ENCODE data around the gene GTPBP1. TPM values are rescaled to one million over a fixed set of nuclear protein-coding genes. Genes with fewer than 3 reads are reported as not detected.
A peak's percentile ranks its signal among the peaks of the same experiment; 100 is the strongest.

The GTPBP1 gene
- total RNA-seq, 2 experiments from 2014 or later, result 98.9 to 107 TPM

DNA sequence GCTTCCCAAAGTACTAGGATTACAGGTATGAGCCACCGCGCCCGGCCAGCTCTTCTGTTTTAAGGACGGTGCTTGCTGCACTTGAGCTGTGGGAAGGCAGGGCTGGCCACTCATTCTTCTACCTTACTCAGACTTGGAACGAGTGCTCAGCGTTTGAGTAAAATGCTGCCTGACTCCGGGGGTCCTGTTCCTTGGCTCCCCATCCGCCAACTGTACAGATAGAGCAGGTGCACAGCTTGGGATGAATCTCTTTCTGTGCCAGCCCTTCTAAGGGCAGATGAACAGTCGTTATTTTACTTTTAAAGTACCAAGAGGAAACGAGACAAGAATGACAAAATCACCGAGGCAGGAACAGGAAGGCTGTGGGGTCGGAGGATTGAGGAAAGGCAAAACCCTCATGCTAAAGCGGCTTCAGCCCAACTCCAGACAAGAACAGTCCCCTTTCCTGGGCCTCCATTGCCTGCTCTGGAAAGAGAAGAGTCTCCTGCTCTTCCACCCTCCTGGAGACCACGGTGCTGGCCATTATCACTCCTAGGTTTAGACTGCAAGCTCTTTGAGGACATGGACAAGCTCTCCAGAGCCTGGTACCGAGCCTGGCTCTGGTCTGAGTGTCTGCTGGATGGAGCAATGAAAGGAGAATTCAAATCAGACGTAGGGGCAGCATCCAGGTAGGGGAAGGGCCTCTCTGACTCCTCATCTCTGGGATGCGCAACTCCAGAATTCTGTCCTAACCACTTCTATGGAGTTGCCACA, 51.1 kb downstream of the GTPBP1 start:
- H3K4me3 Mint-ChIP-seq, result peak overlapping the region; percentile 77
- peak overlapping the region; percentile 88 for H3K27ac Mint-ChIP-seq
- no peaks in the 10 kb centered on the region for H3K9me3 Mint-ChIP-seq
- peak; percentile 70 for DNase-seq
- CTCF ChIA-PET, result interaction anchor here (1.2 to 4.1 kb wide), 4 partner anchors 10 to 24 kb away, joined by 3 to 23 read pairs (median 10); no protein-coding TSS in a partner anchor
- H3K36me3 Mint-ChIP-seq (ENCODE audit: low read depth), result peaks cover 11% of the 10 kb centered on the region
- no peaks in the 10 kb centered on the region for H3K27me3 Mint-ChIP-seq (ENCODE audit: low read depth)
- intact Hi-C loops (cut with micrococcal nuclease), result loop anchor here (5.0 to 10.0 kb wide), 5 partner anchors 85 to 575 kb away; partner anchors contain the start of genes MAFF, NPTXR, PLA2G6 and RPL3
- peaks cover 44% of the 10 kb centered on the region for H3K4me1 Mint-ChIP-seq (ENCODE audit: low read depth)

- H3K4me3 Mint-ChIP-seq, result peak overlapping the region; percentile 77
- H3K9me3 Mint-ChIP-seq, result no peaks in the 10 kb centered on the region
- intact Hi-C loops (cut with micrococcal nuclease), result loop anchor here (5.0 to 10.0 kb wide), 5 partner anchors 85 to 575 kb away; partner anchors contain the start of genes MAFF, NPTXR, PLA2G6 and RPL3
- H3K4me1 Mint-ChIP-seq (ENCODE audit: low read depth), result peaks cover 38% of the 10 kb centered on the region
- no peaks in the 10 kb centered on the region for H3K27me3 Mint-ChIP-seq (ENCODE audit: low read depth)
- CTCF ChIA-PET, result interaction anchor here (1.5 to 4.1 kb wide), 2 partner anchors 10 to 25 kb away, joined by 3 to 23 read pairs; no protein-coding TSS in a partner anchor
- peaks cover 6% of the 10 kb centered on the region for H3K36me3 Mint-ChIP-seq (ENCODE audit: low read depth)
- H3K27ac Mint-ChIP-seq, result no peak overlapping the region
- no peak for DNase-seq
These were observed 51.7 kb downstream of the GTPBP1 start for GRCh38 chr22:38757464-38757757.

GRCh38 chr22:38758276-38758945, 52.7 kb downstream of the GTPBP1 start:
- Mint-ChIP-seq H3K27ac (no peak overlapping the region), H3K4me3 (peak overlapping the region; percentile 25), H3K27me3 (ENCODE audit: low read depth) (no peaks in the 10 kb centered on the region), H3K36me3 (ENCODE audit: low read depth) (peaks cover under 1% of the 10 kb centered on the region), H3K9me3 (no peaks in the 10 kb centered on the region), H3K4me1 (ENCODE audit: low read depth) (peaks cover 31% of the 10 kb centered on the region)
- DNase-seq, result peak; percentile 91
- intact Hi-C loops (cut with micrococcal nuclease), result loop anchor here (2.0 to 10.0 kb wide), 6 partner anchors 84 to 576 kb away; partner anchors contain the start of genes MAFF, NPTXR, PLA2G6 and RPL3
- CTCF ChIA-PET, result interaction anchor here (0.6 to 4.1 kb wide), 5 partner anchors 9 to 216 kb away, joined by 3 to 23 read pairs (median 4); partner anchors contain the start of gene NPTXR

DNA sequence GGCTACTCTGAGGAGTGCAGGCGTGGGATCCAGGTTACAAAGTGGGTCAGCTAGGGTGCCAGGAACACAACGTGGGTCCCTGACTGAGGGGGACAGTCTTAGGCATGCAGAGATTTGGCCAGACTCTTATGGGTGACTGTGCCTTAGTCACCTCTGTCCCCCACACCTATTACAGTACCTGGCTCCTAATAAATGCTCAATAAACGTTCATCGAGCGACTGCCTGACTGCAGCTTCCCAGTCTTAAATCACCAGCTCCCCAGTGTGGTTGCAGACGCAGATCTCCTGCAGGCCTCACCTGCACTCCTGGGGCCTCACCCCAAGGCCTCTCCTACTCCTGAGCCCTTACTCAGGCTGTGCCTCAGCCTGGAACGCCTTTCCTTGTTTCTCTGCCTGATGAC, 53.3 kb downstream of the GTPBP1 start:
- H3K36me3 Mint-ChIP-seq (ENCODE audit: low read depth), result no peaks in the 10 kb centered on the region
- DNase-seq, result no peak
- no peaks in the 10 kb centered on the region for H3K9me3 Mint-ChIP-seq
- peaks cover 26% of the 10 kb centered on the region for H3K4me1 Mint-ChIP-seq (ENCODE audit: low read depth)
- intact Hi-C loops (cut with micrococcal nuclease), result loop anchor here (2.0 to 10.0 kb wide), 6 partner anchors 83 to 577 kb away; partner anchors contain the start of genes MAFF, NPTXR, PLA2G6 and RPL3
- H3K27me3 Mint-ChIP-seq (ENCODE audit: low read depth), result no peaks in the 10 kb centered on the region
- no peak overlapping the region for H3K4me3 Mint-ChIP-seq
- CTCF ChIA-PET, result interaction anchor here (0.7 to 4.1 kb wide), 4 partner anchors 9 to 84 kb away, joined by 3 to 23 read pairs (median 8); partner anchors contain the start of gene NPTXR
- H3K27ac Mint-ChIP-seq, result no peak overlapping the region

DNA sequence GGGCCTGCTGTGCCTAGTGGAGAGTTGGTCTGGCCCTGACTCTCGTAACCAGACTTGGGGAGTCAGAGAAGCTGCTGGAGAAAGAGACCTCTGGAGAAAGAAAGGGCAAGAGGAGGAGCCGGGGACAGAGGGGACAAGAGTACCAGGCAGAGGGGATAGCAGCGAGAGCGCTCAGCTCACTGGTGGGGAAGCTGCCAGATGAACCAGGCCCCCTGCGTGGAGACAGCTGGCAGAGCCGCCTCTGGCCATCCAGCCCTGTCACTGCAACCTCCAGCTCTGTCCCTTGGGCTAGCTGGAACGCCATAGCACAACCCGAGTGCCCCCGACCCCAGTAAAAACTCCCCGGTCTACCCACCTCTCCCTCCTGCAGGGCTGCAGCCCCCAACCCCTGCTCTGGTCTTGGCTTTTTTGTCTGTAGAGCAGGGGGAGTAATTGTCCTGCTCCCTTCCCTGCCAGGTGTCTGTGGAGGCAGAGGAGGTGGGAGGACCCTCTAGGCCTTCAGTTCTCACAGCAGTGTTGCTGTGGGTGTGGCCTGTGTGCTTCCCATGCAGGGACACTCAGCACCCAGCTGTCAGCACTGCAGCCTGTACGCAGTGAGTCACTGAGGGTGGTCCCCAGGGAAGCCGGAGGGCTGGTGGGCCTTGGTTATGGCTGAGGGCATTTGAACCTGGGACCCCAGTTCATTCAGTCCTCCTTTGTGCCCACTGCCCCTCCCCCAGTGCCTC, 54.9 kb downstream of the GTPBP1 start:
- H3K27ac Mint-ChIP-seq, result no peak overlapping the region
- no peak overlapping the region for H3K4me3 Mint-ChIP-seq
- no peaks in the 10 kb centered on the region for H3K9me3 Mint-ChIP-seq

DNA sequence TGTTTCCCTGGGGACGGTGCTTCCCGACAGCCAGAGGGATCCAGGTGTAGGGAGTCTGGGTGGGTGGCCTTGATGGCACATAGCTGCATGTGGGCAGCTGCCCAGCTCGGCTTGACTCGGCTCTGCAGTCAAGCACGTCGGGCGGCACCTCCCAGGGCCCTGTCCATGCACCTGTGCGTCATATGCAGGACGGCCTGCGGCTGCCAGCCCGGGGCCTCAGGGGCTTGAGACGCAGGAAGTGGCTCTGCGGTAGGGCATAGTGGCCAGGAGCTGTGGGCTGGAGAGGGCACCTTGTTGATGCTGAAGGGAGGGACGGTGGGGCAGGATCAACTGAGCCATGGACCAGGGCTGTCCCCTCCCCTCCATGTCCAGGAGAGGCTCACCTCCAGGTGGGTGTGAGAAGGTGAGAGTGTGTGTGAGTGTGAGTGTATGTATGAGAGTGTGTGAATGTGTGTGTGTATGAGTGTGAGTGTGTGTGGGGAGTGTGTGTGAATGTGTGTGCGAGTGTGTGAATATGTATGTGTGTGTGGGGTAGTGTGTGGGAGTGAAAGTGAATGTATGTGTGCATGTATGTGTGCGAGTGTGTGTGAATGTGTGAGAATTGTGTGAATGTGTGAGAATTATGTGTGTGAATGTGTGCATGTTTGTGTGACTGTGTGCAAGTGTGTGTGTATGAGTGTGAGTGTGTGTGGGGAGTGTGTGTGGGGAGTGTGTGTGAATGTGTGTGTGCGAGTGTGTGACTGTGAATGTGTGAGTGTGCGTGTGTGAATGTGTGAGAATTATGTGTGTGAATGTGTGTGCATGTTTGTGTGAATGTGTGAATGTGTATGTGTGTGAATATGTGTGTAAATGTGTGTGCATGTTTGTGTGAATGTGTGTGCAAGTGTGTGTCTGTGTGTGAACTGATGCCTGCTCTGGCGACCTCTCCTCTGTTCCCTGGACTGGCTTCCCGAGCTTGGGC, 55.7 kb downstream of the GTPBP1 start:
- intact Hi-C loops (cut with micrococcal nuclease), result no loop called here
- Mint-ChIP-seq H3K27ac (no peak overlapping the region), H3K4me1 (ENCODE audit: low read depth) (peaks cover 22% of the 10 kb centered on the region), H3K4me3 (no peak overlapping the region), H3K36me3 (ENCODE audit: low read depth) (no peaks in the 10 kb centered on the region), H3K9me3 (no peaks in the 10 kb centered on the region), H3K27me3 (ENCODE audit: low read depth) (no peaks in the 10 kb centered on the region)
- DNase-seq, result no peak
- CTCF ChIA-PET, result interaction anchor here (0.6 to 4.1 kb wide), 3 partner anchors 6 to 286 kb away, joined by 4 to 23 read pairs (median 4); no protein-coding TSS in a partner anchor

More for the DNA sequence above, 54.9 kb downstream of the GTPBP1 start:
- no peak for DNase-seq
- Mint-ChIP-seq H3K27me3 (ENCODE audit: low read depth) (no peaks in the 10 kb centered on the region), H3K36me3 (ENCODE audit: low read depth) (no peaks in the 10 kb centered on the region), H3K4me1 (ENCODE audit: low read depth) (peaks cover 22% of the 10 kb centered on the region)
- intact Hi-C loops (cut with micrococcal nuclease), result no loop called here
- CTCF ChIA-PET, result interaction anchor here (4.1 kb wide), 1 partner anchor 7 kb away, joined by 23 read pairs; no protein-coding TSS in a partner anchor

DNA sequence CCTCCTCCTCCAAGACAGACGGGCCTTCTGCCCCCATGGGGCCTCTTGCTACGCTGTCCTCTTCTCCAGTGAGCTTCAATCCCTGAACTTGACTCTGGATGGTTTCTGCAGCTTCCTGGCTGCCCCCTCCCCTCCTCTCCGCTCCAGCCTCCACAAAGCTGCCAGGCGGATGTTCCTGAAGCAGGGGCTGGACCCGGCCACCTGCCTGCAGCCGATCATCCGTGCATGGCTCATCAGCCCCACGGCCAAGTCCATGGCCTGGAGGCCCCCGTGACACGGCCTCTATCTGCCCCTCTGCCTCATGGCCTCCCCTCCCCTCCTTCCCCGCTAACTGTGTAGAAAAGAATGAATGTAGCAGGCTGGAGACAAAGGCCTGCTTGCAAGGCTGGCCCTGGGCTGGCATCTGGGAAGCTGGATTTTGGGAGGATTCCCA, 56.8 kb downstream of the GTPBP1 start:
- Mint-ChIP-seq H3K27ac (no peak overlapping the region), H3K27me3 (ENCODE audit: low read depth) (no peaks in the 10 kb centered on the region), H3K9me3 (no peaks in the 10 kb centered on the region), H3K36me3 (ENCODE audit: low read depth) (no peaks in the 10 kb centered on the region), H3K4me3 (no peak overlapping the region), H3K4me1 (ENCODE audit: low read depth) (peaks cover 12% of the 10 kb centered on the region)
- intact Hi-C loops (cut with micrococcal nuclease), result no loop called here
- CTCF ChIA-PET, result interaction anchor here (0.6 to 1.6 kb wide), 4 partner anchors 38 to 285 kb away, joined by 3 to 4 read pairs (median 4); no protein-coding TSS in a partner anchor
- DNase-seq, result no peak

DNA sequence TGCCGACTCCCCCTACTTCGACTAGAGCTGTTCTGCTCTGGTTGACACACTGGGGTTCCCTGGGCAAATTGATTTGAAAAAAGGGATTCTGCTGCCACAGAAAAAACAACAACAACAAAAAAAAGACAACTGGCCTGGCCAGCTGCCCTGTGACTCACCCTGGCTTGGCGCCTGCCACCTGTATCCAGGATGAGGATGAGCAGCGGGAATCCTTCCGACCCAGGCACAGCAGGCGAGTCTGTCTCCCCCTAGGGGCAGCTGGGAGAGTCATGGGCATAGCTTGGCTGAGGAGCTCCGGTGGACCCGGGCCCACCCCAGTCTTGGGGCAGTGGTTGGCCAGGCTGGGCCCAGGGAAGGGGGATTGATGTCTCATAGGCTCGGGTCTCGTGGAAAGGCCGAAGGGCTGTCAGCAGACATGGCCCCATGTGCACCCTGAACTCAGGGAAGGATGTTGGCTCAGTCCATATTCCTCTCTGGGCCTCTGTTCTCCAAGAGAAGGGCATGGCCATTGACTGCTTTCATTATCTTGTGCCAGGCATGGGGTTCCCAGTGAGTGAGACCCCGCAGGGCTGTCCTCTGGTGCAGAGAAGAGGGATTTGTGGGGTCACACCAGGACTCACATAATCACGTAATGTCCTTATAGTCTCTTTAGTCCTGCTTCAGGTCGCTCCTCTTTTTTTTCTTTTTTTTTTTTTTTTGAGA, 60.5 kb downstream of the GTPBP1 start:
- CTCF ChIA-PET, result interaction anchor here (0.8 to 3.8 kb wide), 13 partner anchors 7 to 103 kb away, joined by 3 to 27 read pairs (median 5); no protein-coding TSS in a partner anchor
- Mint-ChIP-seq H3K4me3 (no peak overlapping the region), H3K27ac (no peak overlapping the region), H3K27me3 (ENCODE audit: low read depth) (no peaks in the 10 kb centered on the region), H3K36me3 (ENCODE audit: low read depth) (no peaks in the 10 kb centered on the region), H3K9me3 (no peaks in the 10 kb centered on the region), H3K4me1 (ENCODE audit: low read depth) (peaks cover 5% of the 10 kb centered on the region)
- intact Hi-C loops (cut with micrococcal nuclease), result loop anchor here (1.0 to 5.0 kb wide), 2 partner anchors 33 to 236 kb away; no protein-coding TSS in a partner anchor
- peak; percentile 58 for DNase-seq

DNA sequence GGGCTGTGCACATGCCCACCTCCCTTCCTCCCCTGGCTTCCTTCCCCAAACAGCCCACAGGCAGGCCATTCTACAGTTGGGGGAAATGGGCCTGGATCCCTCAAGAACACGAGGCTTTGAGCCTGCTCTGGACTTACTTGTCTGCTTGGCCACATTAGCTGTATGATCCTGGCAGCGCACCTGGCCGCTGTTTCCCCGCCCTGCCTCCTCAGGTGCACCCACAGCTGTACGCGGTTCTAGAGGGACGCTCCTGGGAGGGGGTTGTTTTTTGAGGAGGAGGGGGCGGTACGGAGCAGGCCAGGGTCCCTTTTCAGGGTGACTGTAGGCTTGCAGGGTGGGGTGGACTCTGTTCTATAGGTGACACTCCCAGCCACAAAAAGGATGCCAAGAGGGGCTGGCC, 61.6 kb downstream of the GTPBP1 start:
- Mint-ChIP-seq H3K4me3 (no peak overlapping the region), H3K27me3 (ENCODE audit: low read depth) (no peaks in the 10 kb centered on the region), H3K4me1 (ENCODE audit: low read depth) (peaks cover 5% of the 10 kb centered on the region), H3K9me3 (no peaks in the 10 kb centered on the region), H3K27ac (no peak overlapping the region), H3K36me3 (ENCODE audit: low read depth) (no peaks in the 10 kb centered on the region)
- DNase-seq, result no peak
- CTCF ChIA-PET, result interaction anchor here (1.3 to 3.8 kb wide), 4 partner anchors 8 to 236 kb away, joined by 4 to 27 read pairs (median 18); no protein-coding TSS in a partner anchor
- intact Hi-C loops (cut with micrococcal nuclease), result loop anchor here (5.0 kb wide), 1 partner anchor 235 kb away; no protein-coding TSS in a partner anchor

- no peak overlapping the region for H3K27ac Mint-ChIP-seq
- H3K27me3 Mint-ChIP-seq (ENCODE audit: low read depth), result no peaks in the 10 kb centered on the region
- CTCF ChIA-PET, result interaction anchor here (0.7 to 3.8 kb wide), 9 partner anchors 9 to 235 kb away, joined by 3 to 27 read pairs (median 5); partner anchors contain the start of gene TOMM22
- peaks cover 5% of the 10 kb centered on the region for H3K4me1 Mint-ChIP-seq (ENCODE audit: low read depth)
- intact Hi-C loops (cut with micrococcal nuclease), result loop anchor here (2.0 to 5.0 kb wide), 2 partner anchors 234 to 351 kb away; no protein-coding TSS in a partner anchor
- no peaks in the 10 kb centered on the region for H3K9me3 Mint-ChIP-seq
- no peak for DNase-seq
- no peak overlapping the region for H3K4me3 Mint-ChIP-seq
- no peaks in the 10 kb centered on the region for H3K36me3 Mint-ChIP-seq (ENCODE audit: low read depth)
These were observed 62.3 kb downstream of the GTPBP1 start for GRCh38 chr22:38768036-38768435.
